Stimulated activated CD8-positive, alpha-beta memory T cell treated with anti-CD3 and anti-CD28 coated beads, Interleukin-7, amount 100 ng/mL, for 48 hours (primary cell): ENCODE results near the gene HIP1R.

Source experiments
- DNase-seq, 2 donors: peaks; one replicate each; pipeline ENCODE4 v3.0.0-alpha.2; 2020; ENCODE audit warnings: low read depth in 1 of 2; ENCODE audit errors: extremely low read depth in 1 of 2

Gene HIP1R

GRCh38 chr12:122847921-122848421 is 12.7 kb downstream of the HIP1R start:
- no peak for DNase-seq

- DNase-seq: no peak
Measured at GRCh38 chr12:122848471-122849351, 13.5 kb downstream of the HIP1R start.

DNA sequence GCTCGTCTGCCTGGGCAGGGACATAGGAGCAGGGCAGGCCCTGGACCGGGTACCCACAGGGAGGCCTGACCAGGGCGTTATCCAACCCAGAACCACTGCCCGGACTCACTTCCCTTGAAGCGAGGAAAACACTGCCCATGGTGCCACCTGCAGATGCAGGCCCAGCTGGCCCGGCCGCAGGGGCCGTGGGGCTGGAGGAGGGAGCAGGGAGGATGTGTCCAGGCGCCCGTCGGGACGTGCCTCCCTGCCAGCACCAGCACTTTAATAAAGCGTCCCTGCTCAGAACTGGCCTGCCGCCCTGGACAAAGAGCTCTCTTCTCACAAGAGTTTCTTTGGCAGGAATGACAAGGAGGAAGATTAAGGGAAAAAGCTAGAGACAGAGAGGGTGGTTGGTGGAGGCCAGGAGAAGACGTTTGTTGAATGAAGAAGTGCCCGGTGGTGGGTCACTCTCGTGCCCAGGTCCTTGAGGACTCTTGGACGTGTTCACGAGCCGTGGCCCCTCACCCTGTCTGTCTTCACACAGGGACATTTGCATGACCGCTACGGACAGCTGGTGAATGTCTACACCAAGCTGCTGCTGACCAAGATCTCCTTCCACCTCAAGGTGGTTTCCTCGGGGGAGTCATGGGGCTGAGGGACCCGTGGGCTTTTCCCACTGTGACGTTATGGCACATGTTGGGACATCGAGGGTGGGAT is 14.2 kb downstream of the HIP1R start:
- no peak for DNase-seq

GRCh38 chr12:122850048-122850445 is 14.8 kb downstream of the HIP1R start:
- DNase-seq: no peak

- no peak for DNase-seq
Measured at GRCh38 chr12:122850695-122851350, 15.6 kb downstream of the HIP1R start.

DNA sequence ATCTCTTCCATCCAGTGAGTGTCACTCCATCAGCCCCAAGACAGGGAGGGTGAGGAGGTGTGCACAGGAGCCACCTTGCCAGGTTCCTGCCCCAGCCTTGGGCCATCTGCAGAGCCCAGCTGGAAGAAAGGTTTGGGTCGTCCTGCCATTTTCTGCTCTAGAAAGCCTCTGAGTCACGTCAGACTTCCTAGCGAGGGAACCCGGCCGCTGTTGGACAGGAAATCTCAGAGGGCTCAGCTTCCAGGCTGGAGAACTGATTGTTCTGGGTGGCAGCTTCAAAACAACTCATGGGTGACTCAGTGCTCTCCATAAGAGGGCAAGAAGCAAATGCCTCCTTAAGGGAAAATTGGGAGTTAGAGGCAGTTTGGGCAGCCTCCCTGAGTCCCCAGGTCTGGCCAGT is 16.6 kb downstream of the HIP1R start:
- DNase-seq: no peak

- DNase-seq: no peak
Measured at GRCh38 chr12:122852336-122853275, 17.3 kb downstream of the HIP1R start.

- DNase-seq: no peak
Measured at GRCh38 chr12:122853582-122854245, 18.5 kb downstream of the HIP1R start.

GRCh38 chr12:122854554-122854953 is 19.3 kb downstream of the HIP1R start:
- DNase-seq: no peak

DNA sequence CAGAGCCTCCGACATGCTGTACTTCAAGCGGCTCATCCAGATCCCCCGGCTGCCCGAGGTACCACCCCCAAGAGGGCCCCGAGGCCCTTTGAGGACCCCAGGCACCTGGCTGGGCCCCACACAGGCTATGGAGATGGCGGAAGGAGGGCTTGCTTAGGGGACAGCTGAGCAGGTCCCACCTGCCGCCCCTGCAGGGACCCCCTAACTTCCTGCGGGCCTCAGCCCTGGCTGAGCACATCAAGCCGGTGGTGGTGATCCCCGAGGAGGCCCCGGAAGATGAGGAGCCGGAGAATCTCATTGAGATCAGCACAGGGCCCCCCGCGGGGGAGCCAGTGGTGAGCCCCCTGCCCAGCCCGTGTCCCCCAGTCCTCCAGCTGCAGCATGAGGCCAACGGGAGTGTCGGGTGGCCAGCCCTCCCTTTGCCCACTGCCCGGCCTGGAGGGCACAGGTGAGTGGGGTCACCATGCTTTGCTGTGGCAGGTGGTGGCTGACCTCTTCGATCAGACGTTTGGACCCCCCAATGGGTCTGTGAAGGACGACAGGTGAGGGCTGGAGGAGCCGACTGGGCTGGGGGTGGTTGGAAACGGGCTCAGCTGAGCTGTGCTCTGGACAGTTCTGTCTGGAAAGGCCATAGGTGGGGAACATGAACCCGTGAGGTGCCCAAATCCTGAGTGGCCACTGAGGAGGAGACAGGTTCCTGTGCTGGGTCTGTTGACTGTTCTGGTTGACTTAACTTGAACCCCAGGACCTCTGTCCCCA is 20.0 kb downstream of the HIP1R start:
- DNase-seq: no peak

GRCh38 chr12:122855928-122856831 is 20.9 kb downstream of the HIP1R start:
- no peak for DNase-seq

DNA sequence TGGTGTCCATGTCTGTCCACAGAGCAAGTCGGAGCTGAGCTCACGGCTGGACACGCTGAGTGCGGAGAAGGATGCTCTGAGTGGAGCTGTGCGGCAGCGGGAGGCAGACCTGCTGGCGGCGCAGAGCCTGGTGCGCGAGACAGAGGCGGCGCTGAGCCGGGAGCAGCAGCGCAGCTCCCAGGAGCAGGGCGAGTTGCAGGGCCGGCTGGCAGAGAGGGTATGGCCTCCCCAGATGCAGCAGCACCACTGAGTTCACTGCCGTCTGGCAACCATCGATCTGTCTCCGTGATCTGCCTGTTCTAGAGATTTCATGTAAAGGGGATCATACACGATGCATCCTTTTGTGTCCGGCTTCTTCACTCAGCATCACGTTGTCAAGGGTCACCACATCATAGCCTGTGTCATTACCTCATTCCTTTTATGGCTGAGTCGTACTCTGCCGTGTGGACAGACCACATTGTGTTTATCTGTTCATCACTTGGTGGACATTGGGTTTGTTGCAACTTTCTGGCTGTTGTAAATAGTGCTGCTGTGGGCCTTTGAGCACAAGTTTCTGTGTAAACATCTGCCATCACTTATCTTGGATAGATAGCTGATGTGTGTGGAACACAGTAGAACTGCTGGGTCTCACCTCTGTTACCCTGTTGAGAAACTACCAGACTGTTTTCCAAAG is 21.9 kb downstream of the HIP1R start:
- DNase-seq: no peak

- no peak for DNase-seq
Measured at GRCh38 chr12:122858171-122858570, 22.9 kb downstream of the HIP1R start.

DNA sequence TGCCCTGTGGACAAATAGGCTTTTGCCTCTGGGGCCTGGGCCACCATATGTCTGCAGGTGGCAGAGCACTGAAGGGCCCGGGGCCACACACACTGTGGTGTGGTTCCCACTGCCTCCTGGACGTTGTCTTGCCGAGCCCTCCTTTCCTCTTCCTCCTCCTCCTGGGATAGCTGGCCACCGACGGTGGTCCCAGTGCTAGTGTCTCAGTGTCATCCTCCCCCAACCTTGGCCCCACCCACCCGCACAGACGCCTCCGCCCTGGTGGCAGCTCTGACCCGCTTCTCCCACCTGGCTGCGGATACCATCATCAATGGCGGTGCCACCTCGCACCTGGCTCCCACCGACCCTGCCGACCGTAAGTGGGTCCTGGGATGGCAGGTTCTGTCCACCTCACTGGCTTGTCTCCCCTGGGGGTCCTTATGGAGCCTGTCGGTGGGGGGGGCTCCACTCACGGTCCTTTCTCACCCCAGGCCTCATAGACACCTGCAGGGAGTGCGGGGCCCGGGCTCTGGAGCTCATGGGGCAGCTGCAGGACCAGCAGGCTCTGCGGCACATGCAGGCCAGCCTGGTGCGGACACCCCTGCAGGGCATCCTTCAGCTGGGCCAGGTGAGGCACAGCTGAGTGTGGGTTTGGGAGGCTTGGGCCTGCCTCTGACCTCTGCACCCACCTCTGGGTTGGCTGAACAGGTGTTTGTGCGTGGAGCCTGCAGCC is 23.5 kb downstream of the HIP1R start:
- DNase-seq: no peak

DNA sequence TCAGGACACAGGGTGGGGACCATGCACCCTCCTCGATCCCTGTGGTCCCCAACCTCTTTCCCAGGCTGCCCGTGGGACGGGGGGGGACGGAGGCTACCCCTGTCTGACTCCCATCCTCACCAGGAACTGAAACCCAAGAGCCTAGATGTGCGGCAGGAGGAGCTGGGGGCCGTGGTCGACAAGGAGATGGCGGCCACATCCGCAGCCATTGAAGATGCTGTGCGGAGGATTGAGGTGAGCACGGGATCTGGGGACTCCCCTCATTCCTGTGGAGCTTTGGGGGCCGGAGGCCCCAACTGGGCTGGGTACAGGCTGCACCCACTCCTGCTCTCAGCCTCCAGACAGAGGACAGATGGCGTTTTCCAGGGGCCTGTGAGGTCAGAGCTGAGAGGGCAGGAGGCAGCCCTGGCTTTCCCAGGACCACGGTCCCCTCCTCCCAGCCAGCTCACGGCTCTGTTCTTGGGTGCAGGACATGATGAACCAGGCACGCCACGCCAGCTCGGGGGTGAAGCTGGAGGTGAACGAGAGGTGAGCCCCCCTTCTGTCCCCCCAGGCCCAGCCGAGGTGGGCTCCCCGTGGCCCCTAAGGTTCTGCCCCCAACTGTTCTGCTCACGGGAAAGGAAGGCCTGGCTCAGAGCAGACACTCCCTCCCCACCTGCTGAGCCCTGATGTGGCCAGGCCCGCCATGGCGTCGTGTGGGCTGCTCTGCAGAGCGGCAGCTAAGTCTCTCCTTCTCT is 24.2 kb downstream of the HIP1R start:
- no peak for DNase-seq
